HG03196 (cell line): ENCODE data around the gene MRPS34.
A peak's percentile ranks its signal among the peaks of the same experiment; 100 is the strongest.
"Not testable (repeated sequence)": the region's sequence is repeated elsewhere in the genome, so short reads cannot be mapped to it uniquely, and the experiment has no call there.

ENCODE experiments used
- ATAC-seq: cut with Tn5 transposase; IDR thresholded peaks from one replicate; pipeline ENCODE4 v1.9.1; 2021; ENCODE audit not compliant: unreplicated experiment

MRPS34 gene

DNA sequence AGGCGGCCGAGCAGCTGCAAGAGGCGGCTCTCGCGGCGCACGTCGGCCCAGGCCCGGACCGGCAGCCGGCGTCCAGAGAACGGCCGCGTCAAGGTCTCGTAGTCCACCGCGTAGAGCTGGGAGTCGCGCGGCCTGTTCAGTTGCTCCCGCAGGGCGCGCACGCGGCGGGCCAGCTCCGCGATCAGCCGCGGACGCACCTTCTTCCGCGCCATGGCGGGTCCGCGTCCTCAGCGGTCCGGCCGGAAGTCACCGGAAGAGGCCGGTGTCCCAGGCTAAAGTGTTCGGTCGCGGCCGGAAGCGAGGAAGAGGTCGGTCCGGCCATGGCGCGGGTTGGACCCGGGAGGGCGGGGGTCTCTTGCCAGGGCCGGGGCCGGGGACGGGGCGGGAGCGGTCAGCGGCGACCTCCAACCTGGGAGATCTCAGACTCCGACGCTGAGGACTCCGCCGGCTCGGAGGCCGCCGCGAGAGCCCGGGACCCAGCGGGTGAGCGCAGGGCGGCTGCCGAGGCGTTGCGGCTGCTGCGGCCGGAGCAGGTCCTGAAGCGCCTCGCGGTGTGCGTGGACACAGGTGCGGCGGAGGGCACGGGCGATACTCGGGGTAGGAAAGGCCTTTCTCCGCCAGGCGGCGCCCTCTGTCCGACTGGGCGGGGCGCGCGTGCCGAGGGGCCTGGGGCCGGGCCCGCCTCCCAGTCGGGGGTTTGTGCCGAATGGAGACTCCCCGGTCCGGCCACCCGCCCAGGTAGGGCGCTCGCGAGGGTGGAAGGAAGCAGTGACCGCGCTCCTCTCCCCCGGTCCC is at the start of gene MRPS34:
TSS of gene MRPS34 (minus strand) at position 227 of the 795 bp plus-strand sequence. CDS start at position 212, 15 bp downstream.
- peak; percentile 39 for ATAC-seq

GRCh38 chr16:1821861-1822611 is 49.1 kb upstream of the MRPS34 start:
- no peak for ATAC-seq

- ATAC-seq: no peak
Measured at GRCh38 chr16:1820946-1821290, 48.0 kb upstream of the MRPS34 start.

DNA sequence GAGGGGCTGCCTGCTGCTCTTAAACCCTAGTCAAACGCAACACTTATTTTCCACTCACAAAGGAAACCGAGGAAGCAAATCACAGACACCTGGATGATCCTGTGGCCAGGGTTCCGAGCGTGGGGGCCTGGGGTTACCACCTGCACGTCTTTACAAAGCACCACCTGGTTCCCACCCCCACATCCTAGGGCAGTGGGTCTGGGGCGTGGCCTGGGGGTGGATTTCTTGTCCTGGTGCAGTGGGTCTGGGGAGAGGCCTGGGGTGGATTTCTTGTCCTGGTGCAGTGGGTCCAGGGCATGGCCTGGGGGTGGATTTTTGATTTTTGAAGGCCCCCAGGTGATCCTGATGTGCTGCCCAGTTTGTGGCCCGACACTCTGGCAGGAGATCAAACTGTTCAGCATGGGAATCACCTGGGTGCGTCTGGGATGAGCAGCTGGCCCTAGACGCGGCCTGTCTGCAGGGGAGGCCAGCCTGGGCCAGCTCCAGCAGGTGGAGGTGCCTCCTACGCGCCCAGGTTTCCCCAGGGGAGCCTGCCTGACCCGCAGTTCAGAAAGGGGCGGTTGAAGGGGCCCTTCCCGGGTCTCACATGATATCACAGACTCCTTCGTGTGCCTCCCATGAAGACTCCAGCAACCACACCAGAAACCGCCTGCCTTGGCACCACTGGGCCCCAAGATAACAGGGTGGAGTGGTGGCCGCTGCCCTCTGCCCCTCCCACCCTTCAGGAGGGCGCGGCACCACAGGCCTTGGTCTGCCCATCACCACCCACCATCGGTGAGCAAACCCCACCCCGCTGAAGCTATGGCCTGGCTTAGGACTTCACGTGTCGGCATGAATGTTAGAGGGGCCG is 47.4 kb upstream of the MRPS34 start:
- ATAC-seq: no peak

GRCh38 chr16:1819611-1820010 is 46.7 kb upstream of the MRPS34 start:
- ATAC-seq: no peak

- no peak for ATAC-seq
Measured at GRCh38 chr16:1818873-1819525, 46.1 kb upstream of the MRPS34 start.

DNA sequence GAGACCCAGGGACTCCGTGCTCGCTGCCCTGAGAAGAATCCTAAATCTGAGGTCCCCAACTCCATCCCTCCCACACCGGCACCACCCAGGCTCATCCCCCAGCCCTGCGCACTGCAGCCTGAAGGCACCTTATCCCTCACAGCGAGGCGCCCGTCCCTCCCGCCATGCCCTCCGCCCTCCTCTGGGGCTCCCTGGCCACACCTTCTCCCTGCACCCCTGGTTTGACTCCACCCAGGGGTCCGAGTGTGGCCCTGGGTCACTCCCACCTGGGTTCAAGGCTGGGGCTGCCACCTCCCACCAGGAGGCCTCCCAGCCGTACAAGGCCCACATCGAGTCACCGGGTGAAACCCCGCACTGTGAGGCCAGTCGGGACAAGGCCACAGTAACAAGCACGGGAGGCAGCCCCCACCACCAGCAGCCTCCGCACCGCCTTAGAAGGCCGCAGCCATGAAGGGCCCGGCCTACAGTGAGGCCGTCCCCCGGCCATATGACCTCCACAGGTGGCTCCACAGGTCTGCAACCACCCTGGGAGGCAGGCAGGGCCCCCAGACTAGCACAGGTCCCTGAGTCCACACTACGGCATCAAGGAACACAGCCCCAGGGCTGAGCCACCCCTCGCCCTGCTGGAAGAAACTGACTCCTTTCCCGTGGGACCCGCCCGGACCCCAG is 45.4 kb upstream of the MRPS34 start:
- ATAC-seq: no peak

GRCh38 chr16:1817716-1818115 is 44.8 kb upstream of the MRPS34 start:
- no peak for ATAC-seq

DNA sequence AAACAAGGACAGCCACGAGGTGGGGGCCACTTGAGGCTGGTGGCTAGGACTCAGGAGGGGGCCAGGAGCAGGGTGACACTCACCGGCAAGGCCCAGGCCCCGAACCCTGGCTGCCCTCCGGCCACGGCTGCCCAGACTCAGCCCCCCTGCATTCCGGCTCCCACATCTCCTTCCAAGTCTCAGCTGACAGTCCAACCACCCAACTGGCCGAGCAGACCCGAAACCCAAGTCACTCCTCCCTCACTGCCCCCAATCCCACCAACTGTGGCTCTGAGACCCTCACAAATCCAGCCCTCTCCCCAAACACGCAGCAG is 44.3 kb upstream of the MRPS34 start:
- ATAC-seq: no peak

DNA sequence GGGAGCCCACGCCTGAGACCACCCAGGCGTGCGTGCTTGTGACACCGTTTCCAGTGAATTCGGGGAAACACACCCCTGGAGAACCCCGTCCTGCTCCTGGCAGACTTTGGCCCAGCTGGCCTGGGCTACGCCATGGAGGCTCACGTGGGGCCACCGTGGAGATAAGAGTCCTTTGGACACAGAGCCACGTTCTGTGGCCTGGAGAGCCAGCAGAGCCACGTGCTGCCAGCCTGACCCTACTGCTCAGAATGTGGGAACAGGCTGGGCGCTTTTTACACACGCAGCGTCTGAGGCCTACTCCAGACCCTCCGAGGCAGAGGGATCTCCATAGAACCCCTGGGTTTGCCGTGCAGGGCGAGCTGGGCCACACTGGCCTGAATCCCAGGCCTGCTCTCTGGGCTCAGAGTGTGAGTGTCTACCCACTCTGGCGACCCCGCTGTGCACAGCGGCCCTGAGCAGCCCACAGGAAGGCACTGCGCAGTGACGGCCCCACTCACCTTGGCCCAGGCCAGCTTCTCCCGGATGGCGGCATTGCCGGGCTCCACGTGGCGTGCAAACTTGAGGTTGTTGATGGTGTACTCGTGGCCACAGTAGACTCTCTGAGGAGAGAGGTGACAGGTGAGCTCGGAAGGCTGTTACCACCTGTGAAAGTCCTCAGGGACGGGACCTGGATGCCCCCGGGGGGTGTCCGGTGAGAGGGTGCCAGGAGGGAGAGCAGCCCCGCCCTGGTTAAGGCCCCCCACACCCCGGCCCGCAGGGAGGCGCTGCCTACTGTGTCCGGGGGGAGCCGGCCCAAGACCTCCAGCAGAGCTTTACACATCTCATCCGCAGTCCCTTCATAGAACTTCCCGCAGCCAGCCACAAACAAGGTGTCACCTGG is 43.7 kb upstream of the MRPS34 start:
- ATAC-seq: no peak

GRCh38 chr16:1815461-1815860 is 42.5 kb upstream of the MRPS34 start:
- ATAC-seq: no peak

DNA sequence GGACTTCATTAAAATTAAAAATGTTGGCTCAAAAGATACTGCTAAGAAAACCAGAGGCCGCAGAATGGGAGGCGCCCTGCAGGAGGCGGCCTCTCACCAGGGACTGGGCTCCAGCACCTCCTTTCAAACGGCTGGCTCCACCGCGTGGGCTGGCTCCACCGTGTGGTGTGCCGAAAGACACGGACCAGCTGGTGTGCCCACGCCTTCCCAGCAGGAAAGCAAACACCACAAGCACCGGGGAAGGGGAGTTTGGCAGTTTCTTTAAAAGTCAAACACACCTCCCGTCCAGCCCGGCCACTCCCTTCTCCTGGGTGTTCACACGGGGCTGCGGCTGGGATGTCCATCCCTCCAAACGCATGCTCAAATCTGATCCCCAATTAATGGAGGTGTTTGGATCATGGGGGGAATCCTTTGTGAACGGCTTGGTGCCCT is 39.8 kb upstream of the MRPS34 start:
- ATAC-seq: no peak

GRCh38 chr16:1810536-1810935 is 37.6 kb upstream of the MRPS34 start:
- no peak for ATAC-seq

- ATAC-seq: no peak
Measured at GRCh38 chr16:1810106-1810505, 37.2 kb upstream of the MRPS34 start.

- ATAC-seq: no peak
Measured at GRCh38 chr16:1809281-1809801, 36.4 kb upstream of the MRPS34 start.

DNA sequence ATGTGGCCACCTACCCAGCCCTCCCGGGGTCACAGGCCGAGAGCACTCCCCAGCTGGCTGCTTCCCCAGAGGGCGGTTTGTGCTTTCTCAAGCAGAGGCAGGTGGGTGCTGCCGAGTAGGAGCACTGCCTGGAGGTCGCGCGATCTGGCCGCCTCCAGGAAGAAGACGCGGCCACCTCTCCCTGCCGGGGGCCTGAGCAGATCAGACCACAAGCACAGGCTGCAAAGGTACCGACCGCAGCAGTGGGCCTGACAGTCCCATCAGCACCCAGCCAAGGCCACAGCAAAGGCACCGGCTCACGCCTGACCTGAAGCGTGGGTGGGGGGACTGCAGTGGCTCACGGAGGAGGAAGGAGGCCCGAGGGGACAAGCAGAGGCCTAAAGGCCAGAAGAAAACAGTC is 35.8 kb upstream of the MRPS34 start:
- no peak for ATAC-seq

DNA sequence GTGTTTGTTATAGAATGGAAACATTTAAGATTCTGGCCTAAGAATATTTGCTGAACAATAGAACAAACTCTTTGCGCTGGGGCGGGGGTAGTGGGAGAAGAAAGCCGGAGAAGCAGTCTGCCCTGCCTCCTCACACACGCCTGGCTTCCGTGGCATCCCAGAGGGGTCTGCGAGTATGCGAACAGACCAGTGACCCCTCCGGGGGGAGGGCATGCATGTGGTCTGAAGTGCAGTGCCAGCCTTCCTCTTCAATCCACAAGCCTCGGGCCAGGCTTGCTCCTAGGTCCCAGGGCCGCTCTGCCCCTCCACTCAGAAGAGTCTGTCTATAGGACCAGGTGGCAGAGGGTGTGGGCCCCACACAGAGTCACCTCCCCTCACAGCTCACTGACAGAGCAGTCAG is 34.7 kb upstream of the MRPS34 start:
- no peak for ATAC-seq

DNA sequence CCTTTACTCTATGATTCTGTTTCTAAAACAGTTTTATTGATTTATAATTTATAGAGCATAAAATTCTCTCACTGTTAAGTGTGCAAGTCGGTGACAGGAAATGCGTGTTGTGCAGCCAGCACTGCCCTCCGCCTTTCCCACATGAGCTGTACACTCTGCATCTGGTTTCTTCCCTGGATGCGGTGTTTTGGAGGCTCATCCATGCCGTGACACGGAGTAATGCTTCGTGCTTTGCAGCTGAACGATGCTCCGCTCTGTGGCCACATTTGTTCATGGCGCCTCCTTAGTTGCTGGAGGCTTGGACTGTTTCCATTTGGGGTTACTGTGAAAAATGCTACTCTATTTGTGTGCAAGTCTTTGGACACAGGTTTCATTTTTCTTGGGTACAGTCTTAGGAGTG is 27.8 kb upstream of the MRPS34 start:
- ATAC-seq: no peak

DNA sequence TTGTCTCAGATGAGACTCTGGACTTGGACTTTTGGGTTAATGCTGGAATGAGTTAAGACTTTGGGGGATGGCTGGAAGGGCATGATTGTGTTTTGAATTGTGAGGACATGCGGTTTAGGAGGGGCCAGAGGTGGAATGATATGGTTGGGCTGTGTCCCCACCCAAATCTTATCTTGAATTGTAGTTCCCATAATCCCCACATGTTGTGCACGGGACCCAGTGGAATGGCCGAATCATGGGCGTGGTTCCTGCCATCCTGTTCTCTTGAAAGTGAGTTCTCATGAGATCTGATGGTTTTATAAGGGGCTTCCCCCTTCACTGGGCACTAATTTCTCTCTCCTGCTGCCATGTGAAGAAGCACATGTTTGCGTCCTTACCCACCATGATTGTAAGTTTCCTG is 26.3 kb upstream of the MRPS34 start:
- ATAC-seq: not testable (repeated sequence)
